Measurements from ENCODE around the gene HRAS.

Gene HRAS

DNA sequence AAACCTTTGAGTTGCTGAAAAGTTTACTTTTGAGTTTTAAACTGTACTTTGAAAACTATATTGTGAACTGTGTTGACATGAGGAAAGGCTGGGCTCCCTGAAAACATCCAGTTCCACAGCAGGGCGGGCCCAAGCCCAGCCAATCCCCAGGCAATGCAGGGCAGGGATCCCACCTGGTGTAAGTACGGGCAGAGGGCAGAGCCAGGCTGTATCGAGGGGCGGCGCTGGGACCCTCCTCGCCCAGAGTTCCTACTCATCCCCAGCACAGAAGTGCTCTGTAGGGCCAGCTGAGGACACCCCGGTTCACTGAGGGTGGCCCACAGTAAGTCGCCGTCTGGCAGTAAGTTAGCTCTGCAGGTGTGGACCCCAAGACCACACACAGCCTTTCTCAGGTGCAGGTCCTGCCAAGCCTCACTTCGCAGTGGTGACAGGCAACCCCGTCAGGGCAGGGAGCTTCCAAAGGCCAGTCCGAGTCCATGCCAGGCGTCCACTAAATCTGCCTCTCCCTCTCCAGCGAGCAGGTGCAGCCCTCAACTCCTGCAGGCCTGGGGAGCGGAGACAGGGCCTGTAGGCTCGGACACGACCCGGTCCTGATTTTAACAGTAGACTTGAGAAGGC, 31.7 kb upstream of the HRAS start:
- DNase-seq, result no peak

- DNase-seq, result no peak
These were observed 30.6 kb upstream of the HRAS start for GRCh38 chr11:565921-566509.

- DNase-seq, result no peak
These were observed 28.6 kb upstream of the HRAS start for GRCh38 chr11:563812-564578.

DNA sequence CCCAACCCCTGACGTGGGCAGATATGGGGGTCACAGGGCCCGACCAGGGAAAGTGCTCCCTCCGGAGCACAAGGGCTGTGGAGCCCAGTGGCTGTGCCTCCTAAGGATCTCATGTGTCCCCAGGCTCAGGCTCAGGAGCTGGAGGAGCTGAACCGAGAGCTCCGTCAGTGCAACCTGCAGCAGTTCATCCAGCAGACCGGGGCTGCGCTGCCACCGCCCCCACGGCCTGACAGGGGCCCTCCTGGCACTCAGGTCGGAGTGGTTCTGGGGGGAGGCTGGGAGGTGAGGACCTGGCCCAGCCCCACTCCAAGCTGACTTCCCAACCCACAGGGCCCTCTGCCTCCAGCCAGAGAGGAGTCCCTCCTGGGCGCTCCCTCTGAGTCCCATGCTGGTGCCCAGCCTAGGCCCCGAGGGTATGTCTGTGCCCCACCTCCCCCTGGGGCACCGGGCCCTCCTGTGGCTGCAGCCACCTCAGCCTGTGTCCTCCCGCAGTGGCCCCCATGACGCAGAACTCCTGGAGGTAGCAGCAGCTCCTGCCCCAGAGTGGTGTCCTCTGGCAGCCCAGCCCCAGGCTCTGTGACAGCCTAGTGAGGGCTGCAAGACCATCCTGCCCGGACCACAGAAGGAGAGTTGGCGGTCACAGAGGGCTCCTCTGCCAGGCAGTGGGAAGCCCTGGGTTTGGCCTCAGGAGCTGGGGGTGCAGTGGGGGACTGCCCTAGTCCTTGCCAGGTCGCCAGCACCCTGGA, 27.9 kb upstream of the HRAS start:
- DNase-seq, result no peak

GRCh38 chr11:562046-562645, 26.8 kb upstream of the HRAS start:
- no peak for DNase-seq

DNA sequence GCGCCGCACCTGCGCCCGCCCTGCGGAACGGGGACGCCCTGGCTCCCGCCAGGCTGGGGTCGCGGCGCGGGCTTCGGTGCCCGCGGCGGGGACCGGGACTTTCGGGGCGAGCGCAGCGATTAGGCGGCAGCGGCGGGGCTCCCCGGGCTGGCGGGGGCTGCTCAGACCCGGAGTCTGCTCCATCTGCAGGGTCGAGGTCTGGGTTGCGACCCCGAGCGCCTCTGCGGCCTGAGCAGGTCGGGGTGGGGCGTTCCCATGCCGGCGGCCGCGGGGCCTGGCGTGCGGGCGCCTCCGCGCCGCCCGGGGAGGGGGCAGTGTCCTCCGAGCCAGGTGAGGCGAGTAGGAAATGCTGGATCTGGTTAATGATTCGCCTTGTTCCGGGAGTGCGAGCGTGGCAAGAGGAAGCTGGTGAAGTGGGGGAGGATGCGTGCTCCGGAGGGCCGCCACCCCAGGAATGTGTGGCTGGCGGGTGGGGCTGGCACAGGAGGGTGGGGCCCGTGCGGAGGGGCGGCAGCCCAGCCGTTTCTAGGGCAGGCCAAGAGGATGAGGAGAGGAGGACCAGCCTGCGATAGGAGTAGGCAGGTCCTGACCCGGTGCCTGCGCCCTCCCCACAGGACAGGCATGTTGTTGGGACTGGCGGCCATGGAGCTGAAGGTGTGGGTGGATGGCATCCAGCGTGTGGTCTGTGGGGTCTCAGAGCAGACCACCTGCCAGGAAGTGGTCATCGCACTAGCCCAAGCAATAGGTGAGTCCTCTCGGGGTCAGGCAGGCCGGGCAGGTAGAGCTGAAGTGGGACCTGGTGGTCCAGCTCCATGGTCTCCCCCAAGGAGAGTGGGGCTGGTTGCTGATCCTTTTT, 26.0 kb upstream of the HRAS start:
- DNase-seq, result no peak

DNA sequence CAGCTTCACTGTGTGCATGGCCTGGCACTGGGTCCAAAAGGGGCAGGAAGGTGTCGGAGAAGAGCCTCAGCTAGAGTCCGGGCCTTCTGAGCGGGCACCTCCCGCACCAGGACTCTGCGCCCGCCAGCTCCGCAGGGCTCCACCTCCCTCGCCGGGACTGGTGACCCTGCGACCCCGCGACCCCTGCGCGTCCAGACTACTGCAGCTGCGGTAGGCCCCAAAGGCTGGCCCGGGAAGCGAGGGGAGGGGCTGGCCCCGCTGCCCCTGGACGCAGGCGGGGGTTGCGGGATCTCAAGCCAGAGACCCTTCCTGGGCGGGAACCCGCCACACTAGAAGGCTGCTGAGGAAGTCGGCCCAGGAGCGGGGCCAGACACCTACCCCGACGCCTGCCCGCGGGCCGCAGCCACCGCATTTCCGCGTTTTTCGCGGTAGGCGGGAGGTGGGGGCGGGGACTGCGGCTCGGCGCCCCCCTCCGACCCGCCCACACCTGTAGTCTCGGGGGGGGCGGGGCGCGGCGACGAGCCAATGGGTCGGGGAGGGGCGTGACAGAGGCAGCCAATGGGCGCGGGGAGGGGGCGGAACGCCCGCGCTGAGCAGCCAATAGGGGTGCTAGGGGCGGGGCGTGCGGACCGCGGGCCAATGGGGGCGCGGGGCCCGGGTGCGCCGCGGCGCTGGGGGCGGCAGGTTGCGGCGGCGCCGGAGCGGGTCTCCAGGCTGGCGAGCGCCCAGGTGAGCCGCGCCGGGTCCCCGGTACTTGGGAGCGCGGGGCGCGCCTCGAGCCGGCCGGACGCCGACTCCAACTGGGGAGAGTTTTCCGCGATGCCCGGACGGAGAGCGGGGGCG, 25.1 kb upstream of the HRAS start, which contains the start of the genes LMNTD2 and RASSF7:
Gene LMNTD2, minus strand, starts transcription at position 434 of the 843 bp plus-strand sequence. Its CDS starts 22 bp downstream, at position 412.
Gene RASSF7, plus strand, starts transcription at position 666 of the 843 bp plus-strand sequence. CDS start 799 bp downstream, outside the sequence.
- peak; percentile 96 for DNase-seq

- no peak for DNase-seq
These were observed 24.4 kb upstream of the HRAS start for GRCh38 chr11:559712-560304.

GRCh38 chr11:559020-559620, 23.7 kb upstream of the HRAS start:
- DNase-seq, result no peak

DNA sequence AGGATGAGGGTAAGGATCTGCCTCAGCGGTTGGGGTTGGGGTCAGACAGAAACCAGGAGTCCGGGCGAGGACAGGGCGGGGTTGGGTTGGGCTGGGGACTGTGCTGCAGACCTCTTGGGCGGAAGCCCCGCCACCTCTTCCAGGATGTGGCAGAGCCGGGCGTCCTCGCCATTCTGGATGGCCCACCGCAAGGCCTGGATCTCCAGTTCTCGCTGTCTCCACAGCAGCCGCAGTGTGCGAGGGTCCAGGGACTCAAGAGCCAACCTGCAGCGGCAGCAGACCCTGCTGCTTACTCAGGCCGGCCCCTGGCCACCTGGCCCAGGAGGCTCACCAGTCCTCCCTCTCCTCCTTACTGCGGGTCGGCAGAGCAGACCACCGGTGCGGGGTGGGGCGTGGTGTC, 23.1 kb upstream of the HRAS start:
- DNase-seq, result no peak

GRCh38 chr11:557328-558132, 22.2 kb upstream of the HRAS start:
- no peak for DNase-seq

GRCh38 chr11:556662-557256, 21.4 kb upstream of the HRAS start:
- no peak for DNase-seq

GRCh38 chr11:555780-556661, 20.6 kb upstream of the HRAS start:
- no peak for DNase-seq

- DNase-seq, result no peak
These were observed 19.9 kb upstream of the HRAS start for GRCh38 chr11:555227-555779.

DNA sequence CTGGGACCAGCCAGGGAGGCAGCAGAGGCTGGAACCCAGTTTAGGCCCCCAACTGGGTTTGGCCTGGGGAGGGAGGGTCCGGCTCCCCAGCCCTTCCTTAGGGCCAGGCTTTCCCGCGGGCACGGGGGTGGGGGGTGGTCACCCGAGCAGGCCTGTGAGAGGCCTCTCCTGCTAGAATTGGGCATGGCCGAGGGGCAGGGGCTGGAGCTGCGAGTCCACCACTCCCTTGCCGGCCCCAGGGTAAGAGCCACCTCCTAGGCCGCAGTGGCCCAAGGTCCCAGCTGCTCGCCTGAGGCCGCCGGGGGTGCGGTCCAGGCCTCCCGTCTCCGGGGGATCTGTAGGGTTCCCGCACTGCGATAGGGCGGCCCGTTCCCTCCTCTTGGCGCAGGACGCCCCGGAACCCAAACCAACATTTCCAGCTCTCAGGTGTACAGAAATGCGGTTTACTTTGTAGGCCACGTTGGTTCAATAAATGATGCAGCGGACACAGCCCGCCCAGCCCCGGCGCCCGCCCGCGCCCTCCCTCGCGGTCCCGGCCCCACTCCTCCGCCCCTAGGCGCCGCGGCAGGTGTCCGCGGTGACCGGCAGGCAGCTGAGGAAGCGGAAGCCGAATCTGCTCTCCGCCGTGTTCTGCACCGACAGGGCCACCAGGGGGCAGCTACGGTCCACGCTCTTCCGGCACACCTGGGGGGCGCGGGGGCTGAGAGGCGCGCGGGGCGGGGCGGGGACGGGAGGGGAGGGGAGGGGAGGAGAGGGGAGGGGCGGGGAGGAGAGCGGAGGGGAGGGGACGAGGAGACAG, 19.3 kb upstream of the HRAS start:
- peak; percentile 63 for DNase-seq

DNA sequence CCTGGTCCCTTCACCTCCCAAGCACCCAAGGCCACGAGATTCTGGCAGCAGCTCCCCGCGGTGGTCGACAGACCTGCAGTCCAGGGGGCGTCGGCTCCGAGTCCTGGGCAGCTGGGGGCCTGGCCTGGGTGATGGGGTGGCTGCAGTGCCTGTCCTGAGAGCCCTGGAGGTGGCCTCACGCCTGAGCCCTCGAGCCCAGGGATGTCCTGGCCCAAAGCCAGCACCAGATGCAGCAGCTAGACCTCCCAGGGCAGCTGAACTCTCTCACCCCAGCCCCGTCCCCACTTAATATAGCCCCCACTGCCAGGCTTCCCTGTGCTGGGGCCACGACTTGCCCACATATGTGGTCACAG, 18.6 kb upstream of the HRAS start:
- no peak for DNase-seq
